HG03469 (cell line): ENCODE results near the gene JMJD1C.

Experiments used
- ATAC-seq: cut with Tn5 transposase; IDR thresholded peaks from one replicate; pipeline ENCODE4 v1.9.1; 2021; ENCODE audit warnings: mild to moderate bottlenecking, moderate library complexity, moderate number of reproducible peaks; ENCODE audit not compliant: unreplicated experiment

JMJD1C gene

DNA sequence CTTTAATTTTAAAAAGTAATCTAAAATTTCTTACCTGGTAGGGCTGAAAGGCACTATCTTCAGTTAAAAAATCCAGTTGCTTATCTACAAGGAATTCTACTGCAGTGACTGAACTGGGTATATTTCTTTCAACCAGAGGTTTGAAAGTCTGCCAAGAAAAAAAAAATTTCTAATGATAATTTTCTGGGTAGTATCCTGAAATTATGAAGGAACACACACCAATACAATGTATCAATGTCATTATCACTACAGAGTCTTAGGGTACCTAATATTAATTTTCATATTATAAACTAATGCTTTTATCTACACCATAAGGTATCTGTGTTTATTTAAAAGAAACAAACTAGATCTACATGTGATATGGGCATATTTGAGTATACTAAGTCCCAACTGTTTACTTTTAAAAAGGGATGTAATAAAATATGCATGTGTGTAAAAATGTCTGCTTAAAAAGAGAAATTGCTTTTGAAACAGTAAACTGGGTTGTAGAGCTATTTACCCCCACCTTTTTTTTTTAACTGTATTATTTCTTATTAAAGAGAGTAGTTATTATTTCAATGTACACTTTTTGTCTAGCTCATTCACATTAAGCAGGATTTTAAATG, 201.1 kb downstream of the JMJD1C start:
- ATAC-seq = no peak

DNA sequence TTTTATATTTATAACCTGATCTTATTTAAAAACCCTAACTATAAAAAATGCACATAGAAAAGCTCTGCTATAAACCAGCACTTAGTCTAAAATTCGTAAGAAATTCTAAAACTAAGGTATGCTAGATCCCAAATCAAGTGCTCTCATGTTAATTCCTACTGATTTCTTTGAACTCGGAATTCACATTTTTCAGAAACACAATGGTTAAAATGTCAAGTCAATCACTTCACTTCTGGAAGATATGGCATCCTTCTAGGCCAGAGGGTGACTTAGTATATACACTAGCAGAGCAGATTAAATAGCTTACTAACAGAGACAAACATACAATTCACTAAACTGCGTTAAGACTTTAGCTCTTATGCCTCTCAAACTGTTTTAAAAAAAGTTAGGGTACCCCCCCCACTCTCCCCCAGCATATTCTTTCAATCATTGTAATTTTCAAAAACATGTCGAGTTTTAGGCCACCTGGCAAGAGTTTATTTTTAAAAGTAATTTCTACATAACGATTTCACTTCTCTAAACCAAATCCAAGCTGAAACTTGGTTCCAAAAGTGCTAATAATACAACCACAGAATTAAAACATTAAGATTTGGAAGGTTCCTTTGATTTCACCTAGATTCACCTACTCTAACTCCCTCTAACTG, 203.2 kb downstream of the JMJD1C start:
- ATAC-seq = no peak

DNA sequence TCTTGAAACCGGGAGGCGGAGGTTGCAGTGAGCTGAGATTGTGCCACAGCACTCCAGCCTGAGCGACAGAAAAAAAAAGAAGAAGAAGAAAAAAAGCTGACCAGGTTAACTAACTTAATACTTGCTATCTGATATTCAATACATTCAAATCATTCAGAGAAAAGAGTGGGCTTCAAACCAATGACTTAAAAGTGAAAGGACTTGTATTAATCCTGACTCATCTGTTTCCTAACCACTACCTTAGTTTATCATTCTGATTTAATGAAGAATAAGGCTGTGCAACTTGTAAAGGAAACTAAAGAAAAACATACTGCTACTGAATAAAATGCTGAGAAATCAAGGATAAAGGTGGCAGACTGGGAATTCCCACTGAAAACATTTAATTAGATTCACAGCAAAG, 204.3 kb downstream of the JMJD1C start:
- no peak for ATAC-seq

DNA sequence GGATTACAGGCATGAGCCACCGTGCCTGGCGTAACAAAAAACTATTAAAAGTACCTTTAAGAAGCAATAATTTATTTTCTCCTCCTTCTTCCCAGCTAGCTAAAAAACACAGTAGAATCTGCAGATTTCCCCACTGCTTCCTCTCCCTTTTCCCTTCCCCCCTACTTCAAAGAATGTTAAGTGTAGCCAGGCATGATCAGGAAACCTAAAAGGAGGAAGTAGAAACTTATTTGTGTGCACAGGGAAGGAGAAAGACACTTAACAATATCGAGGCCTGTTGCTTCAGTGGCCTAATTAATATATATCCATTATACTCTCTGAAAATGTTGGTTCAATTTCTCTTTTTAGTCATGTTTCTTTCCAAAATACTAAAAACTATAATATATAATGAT, 204.9 kb downstream of the JMJD1C start:
- no peak for ATAC-seq

DNA sequence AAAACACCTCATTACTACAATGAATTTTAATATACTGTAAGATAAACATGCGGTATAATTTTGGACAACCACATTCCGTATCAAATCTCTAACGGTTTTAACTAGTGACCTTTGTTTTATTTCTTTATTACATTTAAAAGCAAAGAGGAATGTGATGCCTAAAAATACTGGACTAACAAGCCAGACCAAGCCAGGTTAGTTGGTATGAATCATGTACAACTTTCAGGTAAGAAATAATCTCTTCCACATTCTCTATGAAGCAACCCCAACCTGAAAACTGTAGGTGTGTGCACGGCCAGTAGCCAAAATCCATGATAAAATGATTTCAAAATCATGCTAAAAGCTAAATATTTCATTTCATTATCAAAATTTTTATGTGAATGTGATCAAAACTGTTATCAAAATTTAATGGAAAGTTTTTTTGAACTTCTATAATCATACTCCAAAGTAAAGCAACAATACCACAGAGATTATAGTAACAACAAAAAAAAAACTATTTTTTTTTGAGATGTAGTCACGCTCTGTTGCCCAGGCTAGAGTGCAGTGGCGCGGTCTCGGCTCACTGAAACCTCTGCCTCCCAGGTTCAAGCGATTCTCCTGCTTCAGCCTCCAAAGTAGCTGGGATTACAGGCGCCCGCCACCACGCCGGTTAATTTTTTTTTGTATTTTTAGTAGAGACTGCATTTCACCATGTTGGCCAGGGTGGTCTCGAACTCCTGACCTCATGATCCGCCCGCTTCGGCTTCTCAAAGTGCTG, 205.5 kb downstream of the JMJD1C start:
- no peak for ATAC-seq

DNA sequence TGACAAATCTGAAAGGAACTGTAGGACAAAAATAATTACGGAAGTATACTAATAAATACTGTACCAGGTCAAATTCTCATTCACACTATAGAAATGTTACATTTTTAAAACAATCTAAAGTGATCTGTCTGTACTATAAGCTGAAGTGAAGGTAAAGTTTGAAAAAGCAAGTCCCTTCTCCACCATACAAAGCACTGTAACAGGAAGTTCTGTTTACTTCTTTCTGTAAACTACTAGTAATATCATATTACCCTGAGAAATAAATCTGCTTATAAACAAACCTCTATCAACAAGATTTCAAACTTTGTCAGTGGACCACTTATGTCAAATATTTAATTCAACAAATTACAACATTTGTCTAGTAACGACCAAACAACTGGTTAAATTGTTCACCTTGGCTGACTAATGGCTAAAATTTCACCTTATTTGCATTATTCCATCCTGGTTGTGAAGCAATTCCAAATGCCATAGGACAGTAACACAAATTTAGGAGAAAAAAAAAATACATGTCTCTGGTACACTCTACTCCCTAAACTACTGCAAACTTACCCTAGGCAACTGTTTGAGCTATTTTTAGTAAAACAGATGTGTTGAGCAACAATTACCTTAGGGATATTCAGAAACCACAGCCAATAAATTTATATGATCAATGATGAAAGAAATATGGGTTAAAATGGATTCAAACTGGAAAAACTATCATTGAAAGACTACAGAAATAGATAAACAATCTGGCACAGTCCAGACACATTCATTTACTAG, 206.7 kb downstream of the JMJD1C start:
- no peak for ATAC-seq

DNA sequence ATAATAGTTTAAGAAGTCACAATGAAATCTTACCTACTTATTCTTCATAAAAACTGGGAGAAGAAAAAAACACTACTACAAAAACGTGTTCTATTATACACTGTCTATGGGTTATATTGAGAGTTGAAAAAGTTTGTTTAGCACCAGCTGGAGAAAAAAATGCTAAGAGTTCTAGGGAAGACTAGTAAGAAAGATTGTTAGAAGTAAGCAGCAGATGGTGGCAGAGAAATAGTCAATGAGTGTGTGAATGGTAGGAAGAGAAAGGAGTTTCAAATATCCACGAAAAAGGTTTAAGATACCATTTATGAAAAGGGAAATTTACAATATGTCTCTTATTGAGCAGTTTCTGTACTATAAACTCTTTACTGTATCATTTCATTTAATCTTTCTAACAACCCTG, 208.0 kb downstream of the JMJD1C start:
- no peak for ATAC-seq

DNA sequence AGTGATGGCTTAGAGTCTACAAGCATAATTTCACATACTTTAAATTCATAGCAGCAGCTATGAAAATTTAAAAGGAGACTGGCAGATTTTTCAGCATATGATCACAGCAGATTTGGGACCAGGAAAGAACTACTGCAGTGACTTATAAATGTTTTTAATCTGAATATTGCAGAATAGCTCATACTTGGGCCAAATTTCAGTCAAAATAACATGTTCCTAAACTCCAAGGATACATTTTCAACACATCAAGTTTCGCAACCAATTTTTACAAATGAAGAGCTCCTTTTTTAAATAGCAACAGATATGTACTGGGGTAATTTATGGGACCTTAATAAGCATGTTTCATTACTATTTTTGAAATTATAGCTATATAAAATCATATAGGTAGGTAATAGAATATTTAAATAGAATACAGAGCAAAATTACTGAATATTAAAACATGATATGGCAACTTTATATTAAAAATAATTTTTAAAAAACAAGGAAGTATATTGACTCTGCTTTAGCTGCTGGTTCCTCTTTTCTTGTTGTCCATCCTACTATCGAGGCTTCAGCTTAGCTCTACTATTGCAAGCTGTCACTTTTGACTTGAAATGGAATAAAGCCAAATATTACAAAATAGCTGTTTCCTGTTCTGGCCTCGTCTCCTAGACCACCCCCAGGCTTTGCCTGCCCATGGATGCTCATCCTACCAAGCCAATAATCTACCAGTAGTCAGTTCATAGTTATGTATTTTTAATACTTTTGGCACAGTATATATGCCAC, 209.6 kb downstream of the JMJD1C start:
- ATAC-seq = no peak

DNA sequence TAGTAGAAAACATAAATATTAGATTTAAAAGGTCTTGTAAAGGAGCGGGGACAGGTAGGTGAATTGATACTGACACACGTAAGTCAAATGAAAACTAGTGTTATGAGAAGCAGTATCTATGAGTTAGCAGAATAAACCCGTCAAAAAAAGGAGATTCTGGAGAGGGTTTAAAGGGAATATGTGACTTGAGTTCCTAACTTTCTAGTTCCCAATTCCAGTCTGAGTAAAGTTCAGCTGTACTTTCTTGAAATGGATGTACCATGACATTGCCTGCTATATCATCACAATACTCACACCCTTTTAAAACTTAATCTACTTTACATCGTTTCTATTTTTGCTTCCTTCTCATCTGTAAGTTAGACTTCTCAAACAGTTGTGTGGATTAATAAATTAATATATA, 210.5 kb downstream of the JMJD1C start:
- no peak for ATAC-seq

DNA sequence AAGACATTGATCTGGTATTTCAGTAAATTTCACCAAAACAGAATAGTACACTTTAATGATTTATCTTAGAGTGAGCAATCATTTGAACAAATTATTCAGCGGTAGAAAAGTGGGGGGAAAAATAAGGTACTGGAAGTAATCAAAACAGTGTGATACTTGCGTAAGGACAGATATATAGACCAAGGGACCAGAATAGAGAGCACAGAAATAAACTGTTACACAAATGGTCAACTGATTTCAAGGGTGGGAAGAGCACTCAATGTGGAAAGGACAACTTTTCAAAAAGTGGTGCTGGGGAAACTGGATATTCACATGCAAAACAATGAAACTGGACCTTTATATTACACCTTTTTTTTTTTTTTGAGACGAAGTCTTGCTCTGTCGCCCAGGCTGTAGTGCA, 212.7 kb downstream of the JMJD1C start:
- no peak for ATAC-seq

DNA sequence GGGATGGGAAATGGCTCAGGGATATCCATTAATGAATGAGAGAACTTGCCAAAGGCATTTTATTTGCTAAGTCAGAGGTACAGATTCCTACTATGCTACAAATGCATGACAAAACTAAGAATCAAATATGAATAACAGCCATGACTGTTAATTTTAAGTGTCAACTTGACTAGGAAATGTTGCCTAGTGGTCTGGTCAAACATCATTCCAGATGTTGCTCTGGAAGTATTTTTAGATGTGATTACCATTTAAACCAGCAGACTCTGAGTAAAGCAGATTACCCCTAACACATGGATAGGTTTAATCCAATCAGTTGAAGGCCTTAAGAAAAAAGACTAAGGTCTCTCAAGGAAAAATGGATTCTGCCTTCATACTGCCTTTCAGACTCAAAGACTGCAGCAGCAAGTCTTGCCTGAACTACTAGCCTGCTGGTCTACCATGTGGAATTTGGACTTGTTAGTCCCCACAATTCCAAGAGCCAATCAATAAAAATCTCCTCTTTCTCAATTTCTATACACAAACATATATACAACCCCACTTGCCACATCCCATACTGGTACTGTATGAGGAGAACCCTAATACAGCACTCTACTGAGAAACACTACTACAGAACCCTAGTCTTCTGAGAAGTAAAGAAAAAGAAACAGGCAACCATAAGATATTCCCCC, 213.5 kb downstream of the JMJD1C start:
- no peak for ATAC-seq

DNA sequence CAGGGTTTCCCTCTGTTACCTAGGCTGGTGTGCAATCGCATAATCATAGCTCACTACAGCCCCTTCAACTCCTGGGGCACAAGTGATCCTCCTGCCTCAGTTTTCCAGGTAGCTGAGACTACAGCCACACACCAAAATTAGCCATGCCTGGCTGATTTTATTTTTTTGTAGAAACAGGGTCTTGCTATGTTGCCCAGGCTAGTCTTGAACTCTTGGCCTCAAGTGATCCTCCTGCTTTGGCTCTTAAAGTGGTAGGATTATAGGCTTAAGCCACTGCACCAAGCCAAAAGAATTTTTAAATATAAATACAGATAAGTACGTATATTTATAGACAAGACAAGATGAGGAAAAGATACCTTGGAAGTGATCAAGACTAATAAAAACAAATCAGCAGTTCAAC, 215.7 kb downstream of the JMJD1C start:
- ATAC-seq = no peak

DNA sequence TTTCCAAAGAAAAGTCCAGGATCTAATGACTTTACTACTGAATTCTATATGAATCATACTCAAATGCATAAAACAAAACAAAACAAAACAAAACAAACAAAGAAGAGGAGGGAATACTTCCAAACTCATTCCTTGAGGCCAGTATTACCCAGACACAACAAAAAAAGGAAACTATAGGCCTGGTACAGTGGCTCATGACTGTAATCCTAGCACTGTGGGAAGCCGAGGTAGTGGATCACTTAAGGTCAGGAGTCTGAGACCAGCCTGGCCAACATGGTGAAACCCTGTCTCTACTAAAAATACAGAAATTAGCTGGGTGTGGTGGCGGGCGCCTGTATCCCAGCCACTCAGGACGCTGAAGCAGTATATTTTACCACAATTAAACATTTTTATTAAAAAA, 218.0 kb downstream of the JMJD1C start:
- no peak for ATAC-seq

DNA sequence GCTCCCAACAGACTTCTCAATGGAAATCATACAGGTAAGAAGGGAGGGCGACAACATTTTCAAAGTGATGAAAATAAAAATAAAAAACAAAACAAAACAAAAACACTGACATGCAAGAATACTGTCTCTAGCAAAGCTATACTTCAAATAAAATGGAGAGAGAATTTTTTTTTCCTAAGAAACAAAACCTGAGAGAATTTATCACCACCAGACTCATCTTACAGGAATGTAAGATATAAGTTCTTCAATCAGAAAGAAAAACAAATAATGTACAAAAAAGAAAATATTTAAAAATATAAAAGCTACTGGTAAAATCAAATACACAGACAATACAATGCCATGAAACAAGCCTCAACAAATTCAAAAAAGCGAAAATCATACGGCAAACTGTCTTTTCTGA, 219.4 kb downstream of the JMJD1C start:
- no peak for ATAC-seq

DNA sequence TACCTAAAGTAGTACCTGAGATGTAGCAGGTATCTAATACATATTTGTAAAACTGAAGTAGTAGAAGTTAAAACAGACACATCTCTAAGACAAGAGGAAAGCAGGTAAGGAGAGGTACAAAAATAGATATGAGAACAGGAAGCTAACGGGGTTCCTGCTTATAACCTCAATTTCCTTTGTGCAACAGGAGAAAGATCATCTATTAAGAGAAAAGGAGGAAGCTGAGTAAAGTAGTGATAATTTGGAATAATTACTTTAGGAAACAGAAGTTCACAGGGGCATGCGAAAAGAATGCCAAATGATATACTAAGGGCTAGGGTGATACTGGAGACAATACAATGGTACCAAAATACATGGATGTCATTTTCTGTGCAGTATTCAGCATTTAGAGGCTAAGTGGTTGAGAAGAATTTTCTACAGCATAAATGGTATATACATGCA, 223.9 kb downstream of the JMJD1C start:
- ATAC-seq = no peak

DNA sequence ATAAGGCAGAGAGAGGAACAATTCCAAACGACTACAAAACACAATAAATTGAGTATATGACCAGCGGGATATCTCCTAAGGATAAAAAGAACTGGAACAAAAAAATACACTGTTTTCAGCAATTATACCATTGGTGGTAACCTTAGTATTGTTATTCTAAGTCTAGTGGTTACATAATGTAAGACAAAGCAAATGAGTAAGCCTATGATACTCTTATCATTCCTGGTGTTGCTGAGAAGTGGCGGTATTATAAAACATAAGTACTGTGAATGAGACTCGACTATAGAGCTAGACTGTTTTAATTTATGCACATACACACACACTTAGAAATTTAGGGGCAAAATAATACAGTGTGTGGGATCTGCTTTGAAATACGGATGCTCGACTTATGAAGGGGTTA, 225.0 kb downstream of the JMJD1C start:
- no peak for ATAC-seq

DNA sequence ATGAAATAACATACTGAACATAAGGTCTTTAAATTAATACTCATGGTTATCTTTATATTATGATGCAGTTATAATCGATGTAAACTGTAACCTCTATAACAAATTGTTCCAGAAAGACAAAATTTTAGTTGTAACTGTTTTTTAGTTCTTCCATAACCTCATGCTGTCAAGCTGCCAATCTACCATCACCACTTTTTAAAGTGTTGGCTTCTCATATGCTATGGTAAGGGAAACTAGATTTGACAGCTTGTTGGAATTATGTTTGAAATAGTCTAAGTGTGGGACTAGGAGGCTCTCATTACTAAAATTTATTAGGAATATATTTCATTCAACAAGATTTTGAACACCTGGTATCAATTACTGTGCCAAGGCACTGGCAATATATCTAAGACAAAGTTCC, 227.3 kb downstream of the JMJD1C start:
- ATAC-seq = no peak

DNA sequence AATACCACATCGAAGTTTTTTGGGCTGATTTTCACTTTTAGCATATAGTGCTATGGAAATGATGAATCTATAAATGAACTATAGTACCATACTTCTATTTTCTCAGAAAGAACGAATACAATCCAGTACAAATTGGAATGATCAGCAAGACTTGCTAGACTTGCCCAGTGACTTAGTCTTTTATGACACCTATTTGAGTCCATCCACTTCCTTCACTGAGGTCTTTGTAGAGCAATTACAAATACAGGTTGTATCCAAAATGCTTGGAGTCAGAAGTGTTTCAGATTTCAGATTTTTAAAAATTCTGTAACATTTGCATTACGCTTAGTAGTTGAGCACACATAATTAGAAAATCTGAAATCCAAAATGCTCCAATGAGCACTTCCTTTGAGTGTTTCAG, 228.4 kb downstream of the JMJD1C start:
- no peak for ATAC-seq

DNA sequence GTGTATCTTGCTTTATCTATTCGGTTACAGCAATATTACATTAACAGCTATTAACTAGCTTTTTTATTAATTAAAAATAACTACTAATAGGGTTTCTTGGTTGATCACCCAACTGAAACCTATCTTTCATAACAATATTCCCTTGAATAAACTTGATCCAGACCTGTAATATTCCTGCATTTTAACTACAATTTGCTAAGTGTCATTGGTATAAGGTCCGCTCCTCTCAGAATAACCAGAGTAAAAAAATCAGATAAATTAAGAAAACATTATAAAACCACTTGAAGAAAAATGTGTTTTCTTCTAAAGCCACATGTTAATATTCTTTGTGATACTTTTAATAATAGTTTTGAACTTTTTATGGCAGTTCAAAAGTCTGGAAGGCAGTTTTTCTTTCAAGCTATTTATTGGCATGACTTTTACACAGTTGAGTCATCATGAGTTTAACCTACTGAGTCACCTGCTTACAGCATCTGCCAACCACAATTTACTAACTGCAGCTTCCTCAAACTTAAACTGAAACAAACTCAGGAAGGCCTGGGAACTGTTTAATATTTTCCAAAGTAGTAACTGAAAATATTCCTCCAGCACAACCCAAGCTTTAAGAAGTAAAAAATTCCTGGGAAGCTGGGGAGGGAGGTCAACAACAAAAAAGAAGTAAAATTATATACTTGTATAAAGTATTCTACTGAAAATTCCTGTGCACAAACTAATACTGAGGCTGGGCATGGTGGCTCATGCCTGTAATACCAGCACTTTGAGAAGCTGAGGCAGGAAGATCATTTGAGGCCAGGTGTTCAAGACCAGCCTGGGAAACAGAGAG, 229.5 kb downstream of the JMJD1C start:
- ATAC-seq = peak; percentile 72
